ENCODE measurements around the gene SGSH.

DNA sequence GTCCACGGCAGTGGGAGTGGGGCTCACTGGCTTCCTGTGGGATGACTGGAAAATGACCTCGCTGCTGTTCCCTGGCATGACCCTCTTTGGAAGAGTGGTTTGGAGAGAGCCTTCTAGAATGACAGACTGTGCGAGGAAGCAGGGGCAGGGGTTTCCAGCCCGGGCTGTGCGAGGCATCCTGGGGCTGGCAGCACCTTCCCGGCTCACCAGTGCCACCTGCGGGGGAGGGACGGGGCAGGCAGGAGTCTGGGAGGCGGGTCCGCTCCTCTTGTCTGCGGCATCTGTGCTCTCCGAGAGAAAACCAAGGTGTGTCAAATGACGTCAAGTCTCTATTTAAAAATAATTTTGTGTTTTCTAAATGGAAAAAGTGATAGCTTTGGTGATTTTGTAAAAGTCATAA, 32.7 kb upstream of the SGSH start:
- no peak for TF ChIP-seq EZH2 (IDR thresholded peaks at IDR 0.05; ENCODE audit: insufficient read depth, low read length)
- TF ChIP-seq, protein P1, sequence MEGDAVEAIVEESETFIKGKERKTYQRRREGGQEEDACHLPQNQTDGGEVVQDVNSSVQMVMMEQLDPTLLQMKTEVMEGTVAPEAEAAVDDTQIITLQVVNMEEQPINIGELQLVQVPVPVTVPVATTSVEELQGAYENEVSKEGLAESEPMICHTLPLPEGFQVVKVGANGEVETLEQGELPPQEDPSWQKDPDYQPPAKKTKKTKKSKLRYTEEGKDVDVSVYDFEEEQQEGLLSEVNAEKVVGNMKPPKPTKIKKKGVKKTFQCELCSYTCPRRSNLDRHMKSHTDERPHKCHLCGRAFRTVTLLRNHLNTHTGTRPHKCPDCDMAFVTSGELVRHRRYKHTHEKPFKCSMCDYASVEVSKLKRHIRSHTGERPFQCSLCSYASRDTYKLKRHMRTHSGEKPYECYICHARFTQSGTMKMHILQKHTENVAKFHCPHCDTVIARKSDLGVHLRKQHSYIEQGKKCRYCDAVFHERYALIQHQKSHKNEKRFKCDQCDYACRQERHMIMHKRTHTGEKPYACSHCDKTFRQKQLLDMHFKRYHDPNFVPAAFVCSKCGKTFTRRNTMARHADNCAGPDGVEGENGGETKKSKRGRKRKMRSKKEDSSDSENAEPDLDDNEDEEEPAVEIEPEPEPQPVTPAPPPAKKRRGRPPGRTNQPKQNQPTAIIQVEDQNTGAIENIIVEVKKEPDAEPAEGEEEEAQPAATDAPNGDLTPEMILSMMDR (IDR thresholded peaks at IDR 0.05; ENCODE audit: insufficient read depth, low read depth, low read length), result peak; percentile 12
